Loucy (cell line): ENCODE results near the gene DAG1.

Source experiments
- H2AFZ ChIP-seq: fragments of 200-600 bp; sonication (generic); 2 replicates; pipeline ENCODE4 v1.6.0; 2016; ENCODE audit warnings: antibody characterized with exemption, mild to moderate bottlenecking, low read length, moderate library complexity
- H3F3A ChIP-seq: fragments of 200-600 bp; 2 replicates; pipeline ENCODE4 v1.6.0; 2016; ENCODE audit warnings: antibody characterized with exemption, low read depth, mild to moderate bottlenecking
- H3K27me3 ChIP-seq: fragments of 200-600 bp; sonication (generic); 2 replicates; pipeline ENCODE4 v1.6.1; 2014; ENCODE audit warnings: low read length, mild to moderate bottlenecking; ENCODE audit not compliant: insufficient read depth, poor library complexity, severe bottlenecking
- H3K36me3 ChIP-seq: fragments of 200-600 bp; sonication (generic); 2 replicates; pipeline ENCODE4 v1.6.1; 2016; ENCODE audit warnings: low read length; ENCODE audit not compliant: insufficient read depth
- H3K4me1 ChIP-seq: fragments of 200-600 bp; sonication (generic); 2 replicates; pipeline ENCODE4 v1.5.1; 2014; ENCODE audit warnings: low read length, mild to moderate bottlenecking; ENCODE audit not compliant: insufficient read depth, poor library complexity, severe bottlenecking
- H3K4me2 ChIP-seq: fragments of 200-600 bp; sonication (generic); 2 replicates; pipeline ENCODE4 v1.6.0; 2014; ENCODE audit warnings: antibody characterized with exemption, low read length, low read depth, mild to moderate bottlenecking; ENCODE audit not compliant: poor library complexity, severe bottlenecking
- H3K4me3 ChIP-seq: fragments of 200-600 bp; sonication (generic); 2 replicates; pipeline ENCODE4 v1.5.1; 2014; ENCODE audit warnings: low read length, mild to moderate bottlenecking, mixed read lengths; ENCODE audit not compliant: poor library complexity, severe bottlenecking
- H3K79me2 ChIP-seq: fragments of 200-600 bp; sonication (generic); 2 replicates; pipeline ENCODE4 v1.6.1; 2014; ENCODE audit warnings: low read length; ENCODE audit not compliant: insufficient read depth
- H3K9ac ChIP-seq: fragments of 200-600 bp; sonication (generic); 2 replicates; pipeline ENCODE4 v1.6.0; 2014; ENCODE audit warnings: mild to moderate bottlenecking, low read depth, low read length, moderate library complexity; ENCODE audit not compliant: poor library complexity, severe bottlenecking
- H3K9me2 ChIP-seq: fragments of 200-600 bp; sonication (generic); replicated peaks from 2 replicates; pipeline ENCODE4 v1.6.1; 2016; ENCODE audit warnings: low read depth, low read length, mixed read lengths
- H3K9me3 ChIP-seq: fragments of 200-600 bp; sonication (generic); 2 replicates; pipeline ENCODE4 v1.6.1; 2014; ENCODE audit warnings: mild to moderate bottlenecking, antibody characterized with exemption, low read length, low read depth; ENCODE audit not compliant: insufficient read depth
- H4K20me1 ChIP-seq: fragments of 200-600 bp; sonication (generic); 2 replicates; pipeline ENCODE4 v1.6.0; 2014; ENCODE audit warnings: antibody characterized with exemption, low read length, mild to moderate bottlenecking; ENCODE audit not compliant: insufficient read depth, poor library complexity, severe bottlenecking
- EZH2phosphoT487 ChIP-seq: fragments of 200-600 bp; IDR thresholded peaks from 2 replicates; pipeline ENCODE4 v1.6.1; 2018; ENCODE audit warnings: antibody characterized with exemption, mild to moderate bottlenecking, moderate library complexity, borderline replicate concordance
- TF ChIP-seq, protein P1 (sequence below): fragments of 200-600 bp; sonication (generic); conservative IDR thresholded peaks from 2 replicates; pipeline ENCODE4 v1.5.1; 2014; ENCODE audit warnings: mild to moderate bottlenecking, antibody characterized with exemption, low read length

The DAG1 gene

DNA sequence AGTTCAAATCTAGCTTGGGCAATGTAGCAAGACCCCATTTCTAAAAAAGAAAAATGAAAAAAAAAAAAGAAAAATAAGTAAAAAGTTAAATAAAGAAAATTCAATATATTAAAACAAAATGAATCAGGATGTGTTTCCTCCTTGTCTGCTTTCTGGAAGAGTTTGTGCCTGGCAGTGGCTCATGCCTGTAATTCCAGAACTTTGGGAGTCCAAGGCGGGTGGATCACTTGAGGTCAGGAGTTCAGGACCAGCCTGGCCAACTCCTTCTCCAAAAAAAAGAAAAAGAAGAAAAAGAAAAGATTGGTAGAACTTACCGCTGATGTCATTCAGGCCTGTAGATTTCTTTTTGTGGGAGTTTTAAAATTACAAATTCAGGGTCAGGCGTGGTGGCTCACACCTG is 36.8 kb downstream of the DAG1 start:
- no peak overlapping the region for H3K4me2 ChIP-seq
- H3F3A ChIP-seq = no peaks in the 10 kb centered on the region
- H3K4me3 ChIP-seq = no peak overlapping the region
- H3K9ac ChIP-seq = no peak overlapping the region
- H3K4me1 ChIP-seq = no peaks in the 10 kb centered on the region
- H3K36me3 ChIP-seq = peaks cover 15% of the 10 kb centered on the region; the same call in 1 of the 2 replicates
- H3K79me2 ChIP-seq = no peaks in the 10 kb centered on the region
- H3K9me3 ChIP-seq = no peaks in the 10 kb centered on the region
- H2AFZ ChIP-seq = no peak overlapping the region
- no peak for TF ChIP-seq EZH2phosphoT487
- TF ChIP-seq, protein P1, sequence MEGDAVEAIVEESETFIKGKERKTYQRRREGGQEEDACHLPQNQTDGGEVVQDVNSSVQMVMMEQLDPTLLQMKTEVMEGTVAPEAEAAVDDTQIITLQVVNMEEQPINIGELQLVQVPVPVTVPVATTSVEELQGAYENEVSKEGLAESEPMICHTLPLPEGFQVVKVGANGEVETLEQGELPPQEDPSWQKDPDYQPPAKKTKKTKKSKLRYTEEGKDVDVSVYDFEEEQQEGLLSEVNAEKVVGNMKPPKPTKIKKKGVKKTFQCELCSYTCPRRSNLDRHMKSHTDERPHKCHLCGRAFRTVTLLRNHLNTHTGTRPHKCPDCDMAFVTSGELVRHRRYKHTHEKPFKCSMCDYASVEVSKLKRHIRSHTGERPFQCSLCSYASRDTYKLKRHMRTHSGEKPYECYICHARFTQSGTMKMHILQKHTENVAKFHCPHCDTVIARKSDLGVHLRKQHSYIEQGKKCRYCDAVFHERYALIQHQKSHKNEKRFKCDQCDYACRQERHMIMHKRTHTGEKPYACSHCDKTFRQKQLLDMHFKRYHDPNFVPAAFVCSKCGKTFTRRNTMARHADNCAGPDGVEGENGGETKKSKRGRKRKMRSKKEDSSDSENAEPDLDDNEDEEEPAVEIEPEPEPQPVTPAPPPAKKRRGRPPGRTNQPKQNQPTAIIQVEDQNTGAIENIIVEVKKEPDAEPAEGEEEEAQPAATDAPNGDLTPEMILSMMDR = no peak
- no peaks in the 10 kb centered on the region for H4K20me1 ChIP-seq
- H3K9me2 ChIP-seq = no peaks in the 10 kb centered on the region
- no peaks in the 10 kb centered on the region for H3K27me3 ChIP-seq

DNA sequence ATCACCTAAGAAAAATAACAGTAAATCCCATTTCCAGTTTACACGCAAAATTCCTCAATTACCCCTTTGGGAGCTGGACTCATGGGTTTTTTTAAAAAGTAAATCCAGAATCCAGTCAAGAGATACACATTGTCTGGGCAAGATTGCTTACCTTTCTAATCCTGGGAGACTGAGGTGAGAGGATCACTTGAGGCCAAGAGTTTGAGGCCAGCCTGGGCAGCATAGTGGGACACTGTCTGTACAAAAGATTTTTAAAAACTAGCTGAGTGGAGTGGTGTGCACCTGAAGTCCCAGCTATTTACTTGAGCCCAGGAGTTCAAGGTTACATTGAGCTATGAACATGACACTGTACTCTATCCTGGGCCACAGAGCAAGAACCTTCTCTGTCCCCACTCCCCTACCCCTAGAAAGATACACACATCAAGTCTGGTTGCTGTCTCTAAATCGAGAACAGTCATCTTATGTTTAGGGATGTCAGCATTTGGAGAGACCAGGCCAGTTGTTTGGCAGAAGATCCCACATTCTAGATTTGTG is 39.0 kb downstream of the DAG1 start:
- TF ChIP-seq, protein P1 = no peak
- TF ChIP-seq EZH2phosphoT487 = no peak
- Histone ChIP-seq H3K9me3 (no peaks in the 10 kb centered on the region), H3K4me1 (no peaks in the 10 kb centered on the region)

DNA sequence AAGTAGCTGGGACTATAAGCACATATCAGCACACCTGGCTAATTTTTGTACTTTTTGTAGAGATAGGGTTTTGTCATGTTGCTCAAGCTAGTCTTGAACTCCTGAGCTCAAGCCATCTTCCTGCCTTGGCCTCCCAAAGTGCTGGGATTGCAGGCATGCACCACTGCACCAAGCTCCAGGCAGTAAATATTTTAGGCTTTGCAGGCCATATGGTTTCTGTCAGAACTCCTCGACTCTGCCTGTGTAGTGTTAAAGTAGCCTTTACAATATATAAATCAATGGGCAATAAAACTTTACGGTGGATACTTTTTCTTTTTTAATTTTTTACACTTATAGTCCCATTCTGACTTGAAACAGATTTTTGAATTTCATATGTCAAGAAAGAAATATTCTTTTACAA is 41.6 kb downstream of the DAG1 start:
- Histone ChIP-seq H3K9ac (no peak overlapping the region), H3K9me2 (no peaks in the 10 kb centered on the region), H3K79me2 (no peaks in the 10 kb centered on the region), H3K4me2 (no peak overlapping the region), H3F3A (no peaks in the 10 kb centered on the region), H4K20me1 (no peaks in the 10 kb centered on the region), H3K27me3 (no peaks in the 10 kb centered on the region), H3K4me3 (no peak overlapping the region), H3K9me3 (no peaks in the 10 kb centered on the region), H3K4me1 (no peaks in the 10 kb centered on the region), H3K36me3 (peaks cover 21% of the 10 kb centered on the region; the same call in 1 of the 2 replicates), H2AFZ (no peak overlapping the region)
- TF ChIP-seq, protein P1 = no peak
- no peak for TF ChIP-seq EZH2phosphoT487

More for the DNA sequence above, 39.0 kb downstream of the DAG1 start:
- Histone ChIP-seq H3K9ac (no peak overlapping the region), H3K79me2 (no peaks in the 10 kb centered on the region), H3K36me3 (peaks cover 21% of the 10 kb centered on the region; the same call in 1 of the 2 replicates), H3F3A (no peaks in the 10 kb centered on the region), H3K27me3 (no peaks in the 10 kb centered on the region), H4K20me1 (no peaks in the 10 kb centered on the region), H3K9me2 (no peaks in the 10 kb centered on the region), H3K4me3 (no peak overlapping the region), H2AFZ (no peak overlapping the region), H3K4me2 (no peak overlapping the region)
